ENCODE data around the gene ADAMTSL1. TPM values are rescaled to one million over a fixed set of nuclear protein-coding genes. Genes with fewer than 3 reads are reported as not detected.

ADAMTSL1 gene
- polyA plus RNA-seq, 2 of the 4 experiments (the other 2 are of a cell fraction) = 0.03 TPM; not detected in 1

DNA sequence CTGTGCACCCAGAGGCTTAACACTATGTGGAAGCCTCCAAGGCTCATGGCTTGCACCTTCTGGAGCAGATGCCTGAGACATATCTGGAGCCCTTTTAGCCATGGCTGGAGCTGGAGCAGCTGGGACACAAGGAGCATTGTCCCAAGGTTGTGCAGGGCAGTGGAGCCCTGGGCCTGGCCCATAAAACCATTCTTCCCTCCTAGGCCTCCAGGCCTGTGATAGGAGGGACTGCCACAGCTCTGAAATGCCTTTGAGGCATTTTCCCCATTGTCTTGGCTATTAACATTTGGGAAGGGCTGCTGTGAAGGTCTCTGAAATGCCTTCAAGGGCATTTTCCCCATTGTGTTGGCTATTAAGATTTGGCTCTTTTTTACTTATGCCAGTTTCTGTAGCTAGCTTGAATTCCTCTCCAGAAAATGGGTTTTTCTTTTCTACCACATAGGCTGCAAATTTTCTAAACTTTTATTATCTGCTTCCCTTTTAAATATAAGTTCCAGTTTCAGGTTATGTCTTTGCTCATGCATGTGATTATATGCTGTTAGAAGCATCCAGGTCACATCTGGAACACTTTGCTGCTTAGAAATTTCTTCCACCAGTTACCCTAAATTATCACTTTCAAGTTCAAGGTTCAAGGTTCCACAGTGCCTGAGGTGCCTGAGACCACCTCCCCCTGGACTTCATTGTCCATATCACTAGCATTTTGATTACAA lies 221.2 kb downstream of the ADAMTSL1 start:
- DNase-seq (ENCODE audit: low read depth in 1 of 2, low spot score in 1 of 2) (no peak), FAIRE-seq (no peak), ATAC-seq (no peak)
- Histone ChIP-seq H3K27ac (no peak overlapping the region), H3K4me3 (no peak overlapping the region), H3K4me1 (no peaks in the 10 kb centered on the region), H3K9me3 (0 out of 3 replicates have a peak, but pooled peaks cover 4% of the 10 kb centered on the region), H3K4me2 (no peak overlapping the region)
- ChIA-PET CTCF (interaction anchor here (0.6 kb wide), 1 partner anchor 96 kb away, joined by 3 read pairs; no protein-coding TSS in a partner anchor), POLR2A (no interaction called here)
- TF ChIP-seq EHMT2 (IDR thresholded peaks at IDR 0.05; ENCODE audit: low read depth) = no peak
- TF ChIP-seq, protein P1, sequence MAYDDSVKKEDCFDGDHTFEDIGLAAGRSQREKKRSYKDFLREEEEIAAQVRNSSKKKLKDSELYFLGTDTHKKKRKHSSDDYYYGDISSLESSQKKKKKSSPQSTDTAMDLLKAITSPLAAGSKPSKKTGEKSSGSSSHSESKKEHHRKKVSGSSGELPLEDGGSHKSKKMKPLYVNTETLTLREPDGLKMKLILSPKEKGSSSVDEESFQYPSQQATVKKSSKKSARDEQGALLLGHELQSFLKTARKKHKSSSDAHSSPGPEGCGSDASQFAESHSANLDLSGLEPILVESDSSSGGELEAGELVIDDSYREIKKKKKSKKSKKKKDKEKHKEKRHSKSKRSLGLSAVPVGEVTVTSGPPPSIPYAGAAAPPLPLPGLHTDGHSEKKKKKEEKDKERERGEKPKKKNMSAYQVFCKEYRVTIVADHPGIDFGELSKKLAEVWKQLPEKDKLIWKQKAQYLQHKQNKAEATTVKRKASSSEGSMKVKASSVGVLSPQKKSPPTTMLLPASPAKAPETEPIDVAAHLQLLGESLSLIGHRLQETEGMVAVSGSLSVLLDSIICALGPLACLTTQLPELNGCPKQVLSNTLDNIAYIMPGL (CRISPR knock-in tag; IDR thresholded peaks at IDR 0.05; ENCODE audit: borderline replicate concordance) = no peak
- no peak for TF ChIP-seq SREBF2 (IDR thresholded peaks at IDR 0.05)

DNA sequence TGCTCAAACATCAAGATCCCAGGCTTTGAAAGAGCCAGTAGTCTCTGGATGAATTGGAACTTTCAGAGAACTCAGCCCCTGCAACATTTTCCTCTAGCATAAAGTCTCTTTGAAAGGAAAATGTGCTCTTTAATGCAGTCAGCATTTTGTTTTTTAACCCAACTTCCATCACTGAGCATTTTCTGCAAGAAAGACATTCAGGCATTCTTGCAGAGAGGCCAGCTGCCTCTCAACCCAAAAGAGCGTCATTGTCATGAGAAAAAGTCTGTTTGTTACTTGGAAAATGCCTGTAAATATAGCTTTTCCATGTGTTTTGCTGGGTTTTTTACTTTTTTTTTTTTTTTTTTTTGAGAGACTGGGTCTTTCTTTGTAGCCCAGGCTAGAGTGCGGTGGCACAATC lies 225.0 kb downstream of the ADAMTSL1 start:
- POLR2A ChIA-PET = no interaction called here
- no peak overlapping the region for H3K27ac ChIP-seq
- no peak overlapping the region for H3K4me2 ChIP-seq
- no peak for ATAC-seq
- H3K4me1 ChIP-seq = no peaks in the 10 kb centered on the region
- H3K4me3 ChIP-seq = no peak overlapping the region
- FAIRE-seq = no peak
- CTCF ChIA-PET = no interaction called here
- WGBS (ENCODE audit: missing lambda C conversion rate) = 0% methylated on average over 2 of the region's 2 CpGs
- TF ChIP-seq RAD21 (conservative IDR thresholded peaks at IDR 0.05 in 1 of 2, IDR thresholded peaks at IDR 0.05 in 1 of 2) (no peak), MAZ (IDR thresholded peaks at IDR 0.05; ENCODE audit: borderline replicate concordance, low read depth, low read length) (no peak), FOSL2 (IDR thresholded peaks at IDR 0.05) (no peak), FOSL2 (CRISPR knock-in tag; IDR thresholded peaks at IDR 0.05) (no peak)
- TF ChIP-seq, protein P2, sequence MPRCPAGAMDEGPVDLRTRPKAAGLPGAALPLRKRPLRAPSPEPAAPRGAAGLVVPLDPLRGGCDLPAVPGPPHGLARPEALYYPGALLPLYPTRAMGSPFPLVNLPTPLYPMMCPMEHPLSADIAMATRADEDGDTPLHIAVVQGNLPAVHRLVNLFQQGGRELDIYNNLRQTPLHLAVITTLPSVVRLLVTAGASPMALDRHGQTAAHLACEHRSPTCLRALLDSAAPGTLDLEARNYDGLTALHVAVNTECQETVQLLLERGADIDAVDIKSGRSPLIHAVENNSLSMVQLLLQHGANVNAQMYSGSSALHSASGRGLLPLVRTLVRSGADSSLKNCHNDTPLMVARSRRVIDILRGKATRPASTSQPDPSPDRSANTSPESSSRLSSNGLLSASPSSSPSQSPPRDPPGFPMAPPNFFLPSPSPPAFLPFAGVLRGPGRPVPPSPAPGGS (IDR thresholded peaks at IDR 0.05) = no peak
- H3K9me3 ChIP-seq = 0 out of 3 replicates have a peak, but pooled peaks cover 4% of the 10 kb centered on the region
- DNase-seq (ENCODE audit: low read depth in 1 of 2, low spot score in 1 of 2) = no peak

DNA sequence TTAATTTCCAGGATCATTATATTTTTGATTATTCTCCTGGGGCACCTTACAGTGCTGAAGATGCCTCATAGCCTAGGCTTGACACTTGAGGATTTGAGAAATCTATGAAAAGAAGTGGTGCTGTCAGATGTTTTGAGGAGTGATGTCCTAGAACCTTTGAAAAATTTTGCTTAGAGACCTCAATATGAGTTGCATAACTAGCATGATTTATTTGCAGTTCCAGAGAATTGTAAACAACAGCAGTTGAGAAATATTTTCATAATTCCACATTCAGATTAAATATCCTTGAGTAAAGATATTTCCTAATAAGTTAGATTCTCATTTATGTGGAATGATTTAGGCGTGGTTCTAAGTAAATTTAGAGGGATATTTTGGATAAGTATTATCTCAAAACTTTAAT lies 225.8 kb downstream of the ADAMTSL1 start:
- ATAC-seq (no peak), FAIRE-seq (no peak), DNase-seq (ENCODE audit: low read depth in 1 of 2, low spot score in 1 of 2) (no peak)
- H3K4me1 ChIP-seq = no peaks in the 10 kb centered on the region
- WGBS (ENCODE audit: missing lambda C conversion rate) = 2% methylated on average over 1 of the region's 1 CpG
- ChIA-PET POLR2A (no interaction called here), CTCF (no interaction called here)
- H3K9me3 ChIP-seq = 0 out of 3 replicates have a peak, but pooled peaks cover 4% of the 10 kb centered on the region
- TF ChIP-seq BHLHE40 (IDR thresholded peaks at IDR 0.05; ENCODE audit: low read depth, low read length) (no peak), ESRRA (IDR thresholded peaks at IDR 0.05; ENCODE audit: borderline replicate concordance, low read length) (no peak), CBX2 (IDR thresholded peaks at IDR 0.05; ENCODE audit: borderline replicate concordance, low read depth) (no peak), FOSB (CRISPR knock-in tag; IDR thresholded peaks at IDR 0.05) (no peak), NR3C1 (IDR thresholded peaks at IDR 0.05) (no peak), HOXB5 (CRISPR knock-in tag; IDR thresholded peaks at IDR 0.05) (no peak), EHMT2 (IDR thresholded peaks at IDR 0.05; ENCODE audit: low read depth) (no peak), POLR2A (IDR thresholded peaks at IDR 0.05; ENCODE audit: low read length) (no peak), FOXS1 (CRISPR knock-in tag; IDR thresholded peaks at IDR 0.05) (no peak), CBX8 (IDR thresholded peaks at IDR 0.05) (no peak), PHF8 (IDR thresholded peaks at IDR 0.05; ENCODE audit: borderline replicate concordance, low read depth) (no peak)
- TF ChIP-seq, protein P3, sequence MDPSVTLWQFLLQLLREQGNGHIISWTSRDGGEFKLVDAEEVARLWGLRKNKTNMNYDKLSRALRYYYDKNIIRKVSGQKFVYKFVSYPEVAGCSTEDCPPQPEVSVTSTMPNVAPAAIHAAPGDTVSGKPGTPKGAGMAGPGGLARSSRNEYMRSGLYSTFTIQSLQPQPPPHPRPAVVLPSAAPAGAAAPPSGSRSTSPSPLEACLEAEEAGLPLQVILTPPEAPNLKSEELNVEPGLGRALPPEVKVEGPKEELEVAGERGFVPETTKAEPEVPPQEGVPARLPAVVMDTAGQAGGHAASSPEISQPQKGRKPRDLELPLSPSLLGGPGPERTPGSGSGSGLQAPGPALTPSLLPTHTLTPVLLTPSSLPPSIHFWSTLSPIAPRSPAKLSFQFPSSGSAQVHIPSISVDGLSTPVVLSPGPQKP (IDR thresholded peaks at IDR 0.05; ENCODE audit: low read depth, low read length) = no peak
- TF ChIP-seq, protein P4, sequence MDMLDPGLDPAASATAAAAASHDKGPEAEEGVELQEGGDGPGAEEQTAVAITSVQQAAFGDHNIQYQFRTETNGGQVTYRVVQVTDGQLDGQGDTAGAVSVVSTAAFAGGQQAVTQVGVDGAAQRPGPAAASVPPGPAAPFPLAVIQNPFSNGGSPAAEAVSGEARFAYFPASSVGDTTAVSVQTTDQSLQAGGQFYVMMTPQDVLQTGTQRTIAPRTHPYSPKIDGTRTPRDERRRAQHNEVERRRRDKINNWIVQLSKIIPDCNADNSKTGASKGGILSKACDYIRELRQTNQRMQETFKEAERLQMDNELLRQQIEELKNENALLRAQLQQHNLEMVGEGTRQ (IDR thresholded peaks at IDR 0.05) = no peak
- H3K4me2 ChIP-seq = no peak overlapping the region
- no peak overlapping the region for H3K27ac ChIP-seq
- no peak overlapping the region for H3K4me3 ChIP-seq
